Thyroid gland (tissue), 4 donors: Measurements from ENCODE around the gene SNAPC3.

Source experiments
- POLR2A ChIP-seq, 2 donors: fragments of 450-650 bp; IDR thresholded peaks; one replicate each; pipeline ENCODE4 v1.6.1; 2017; ENCODE audit warnings: antibody characterized with exemption in 2 of 2, mild to moderate bottlenecking in 2 of 2, moderate library complexity in 1 of 2
- TF ChIP-seq, protein P1 (sequence below), 6 experiments: fragments of 200-600 bp in 3 of 6; fragments of 450-650 bp in 3 of 6; sonication (generic) in 3 of 6; IDR thresholded peaks; one replicate each; pipeline ENCODE4 v1.5.1; 2016 to 2019; ENCODE audit warnings: antibody characterized with exemption in 6 of 6, mild to moderate bottlenecking in 2 of 6, inconsistent platforms in 1 of 6, moderate library complexity in 1 of 6

DNA sequence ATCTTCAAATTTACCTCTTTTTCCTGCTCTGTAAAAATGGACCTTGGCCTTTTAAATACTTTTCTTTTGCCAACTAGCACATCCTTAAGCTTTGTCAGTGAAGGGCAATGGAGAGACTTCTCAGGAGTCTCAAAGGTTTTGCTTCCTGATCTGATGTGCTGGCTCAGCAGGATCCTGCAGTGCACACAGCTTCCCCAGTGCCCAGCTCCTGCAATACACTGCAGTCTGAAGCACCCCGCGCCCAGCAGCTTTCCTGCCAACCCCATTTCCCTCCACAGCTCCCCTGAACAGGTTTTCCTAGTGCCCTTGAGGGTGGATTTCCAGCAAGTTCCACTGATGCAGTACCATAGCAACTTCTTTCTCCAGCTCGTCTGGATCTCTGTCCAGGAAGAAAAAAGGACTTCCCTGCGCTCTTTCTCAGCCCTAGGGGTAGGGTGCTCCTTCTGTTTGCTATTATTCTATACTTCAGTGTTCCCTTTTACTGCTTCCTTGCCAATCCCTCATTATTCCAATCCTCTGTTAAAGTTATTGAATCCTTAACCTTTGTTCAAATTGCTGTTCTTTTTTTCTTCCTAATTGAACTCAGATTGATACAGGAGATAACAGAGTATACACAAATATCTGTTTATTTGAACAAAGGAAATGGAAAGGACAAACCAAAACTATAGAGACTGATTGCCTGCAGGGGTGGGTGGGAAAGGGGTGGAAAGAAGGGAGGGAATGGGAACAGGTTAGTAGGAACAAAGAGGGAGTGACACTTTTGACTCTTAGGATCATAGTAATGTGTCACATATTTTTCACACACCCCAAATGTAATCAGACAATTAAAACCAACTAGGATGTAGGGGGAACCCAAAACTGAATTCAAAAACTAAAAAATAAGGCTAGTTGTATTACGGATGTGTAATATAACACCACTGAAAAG is 8.5 kb downstream of the SNAPC3 start:
- TF ChIP-seq, protein P1, sequence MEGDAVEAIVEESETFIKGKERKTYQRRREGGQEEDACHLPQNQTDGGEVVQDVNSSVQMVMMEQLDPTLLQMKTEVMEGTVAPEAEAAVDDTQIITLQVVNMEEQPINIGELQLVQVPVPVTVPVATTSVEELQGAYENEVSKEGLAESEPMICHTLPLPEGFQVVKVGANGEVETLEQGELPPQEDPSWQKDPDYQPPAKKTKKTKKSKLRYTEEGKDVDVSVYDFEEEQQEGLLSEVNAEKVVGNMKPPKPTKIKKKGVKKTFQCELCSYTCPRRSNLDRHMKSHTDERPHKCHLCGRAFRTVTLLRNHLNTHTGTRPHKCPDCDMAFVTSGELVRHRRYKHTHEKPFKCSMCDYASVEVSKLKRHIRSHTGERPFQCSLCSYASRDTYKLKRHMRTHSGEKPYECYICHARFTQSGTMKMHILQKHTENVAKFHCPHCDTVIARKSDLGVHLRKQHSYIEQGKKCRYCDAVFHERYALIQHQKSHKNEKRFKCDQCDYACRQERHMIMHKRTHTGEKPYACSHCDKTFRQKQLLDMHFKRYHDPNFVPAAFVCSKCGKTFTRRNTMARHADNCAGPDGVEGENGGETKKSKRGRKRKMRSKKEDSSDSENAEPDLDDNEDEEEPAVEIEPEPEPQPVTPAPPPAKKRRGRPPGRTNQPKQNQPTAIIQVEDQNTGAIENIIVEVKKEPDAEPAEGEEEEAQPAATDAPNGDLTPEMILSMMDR (IDR thresholded peaks at IDR 0.05) = no peak
- TF ChIP-seq POLR2A (IDR thresholded peaks at IDR 0.05) = no peak
